K562 (cell line): Measurements from ENCODE around the gene FST. TPM values are rescaled to one million over a fixed set of nuclear protein-coding genes. Genes with fewer than 3 reads are reported as not detected.
A peak's percentile ranks its signal among the peaks of the same experiment; 100 is the strongest.

Source experiments
- CAMTA2 ChIP-seq: fragments of 250-450 bp; sonication (Bioruptor Pico); conservative IDR thresholded peaks from 2 replicates; pipeline ENCODE4 v1.5.1; 2022
- CCAR2 ChIP-seq: fragments of 200-400 bp; formaldehyde crosslinking; IDR thresholded peaks from 2 replicates; pipeline ENCODE4 v1.6.1; 2017; ENCODE audit warnings: mild to moderate bottlenecking, low read depth, low read length
- CEBPG ChIP-seq, 3 experiments: fragments of 200-800 bp in 1 of 3; sonication (Bioruptor generic) in 1 of 3; sonication (generic) in 1 of 3; formaldehyde crosslinking in 1 of 3; IDR thresholded peaks in 2 of 3; conservative IDR thresholded peaks in 1 of 3; 2 replicates each; pipeline versions ENCODE4 v1.6.1 to v1.8.0; 2016 to 2022; ENCODE audit warnings: missing compliant biosample characterization in 2 of 3, missing genetic modification characterization in 2 of 3, mild to moderate bottlenecking in 1 of 3, missing genetic modification reagents in 1 of 3
- CHD4 ChIP-seq: fragments of 200-600 bp; sonication (generic); IDR thresholded peaks from 3 replicates; pipeline ENCODE4 v1.6.1; 2012; ENCODE audit warnings: low read depth, mild to moderate bottlenecking, mixed read lengths, low read length, inconsistent platforms; ENCODE audit not compliant: insufficient read depth, insufficient replicate concordance, poor library complexity, severe bottlenecking
- CXXC5 ChIP-seq: fragments of 250-450 bp; sonication (Bioruptor Pico); IDR thresholded peaks from 2 replicates; pipeline ENCODE4 v1.8.0; 2022; ENCODE audit warnings: inconsistent platforms, mild to moderate bottlenecking, moderate library complexity
- ETV6 ChIP-seq, 3 experiments: fragments of 150-350 bp in 1 of 3; sonication (generic) in 1 of 3; formaldehyde crosslinking in 1 of 3; IDR thresholded peaks; 2 replicates each; pipeline versions ENCODE4 v1.6.1 to v1.8.0; 2014 to 2022; ENCODE audit warnings: borderline replicate concordance in 2 of 3, low read depth in 2 of 3, antibody characterized with exemption in 1 of 3, low read length in 1 of 3, mild to moderate bottlenecking in 1 of 3, missing genetic modification reagents in 1 of 3
- EZH2 ChIP-seq: IDR thresholded peaks from 2 replicates; pipeline ENCODE4 v1.6.1; 2012; ENCODE audit warnings: low read depth, mild to moderate bottlenecking, inconsistent platforms, low read length, borderline replicate concordance
- HIVEP1 ChIP-seq: fragments of 250-450 bp; sonication (Bioruptor Pico); IDR thresholded peaks from 2 replicates; pipeline ENCODE4 v1.4.0; 2020; ENCODE audit warnings: mild to moderate bottlenecking
- JUND ChIP-seq, 2 experiments: IDR thresholded peaks; 2 replicates in 1 of 2; 3 replicates in 1 of 2; pipeline ENCODE4 v1.6.1; 2011; ENCODE audit warnings: borderline replicate concordance in 2 of 2, low read depth in 2 of 2, low read length in 2 of 2, improper control_type of control experiment in 1 of 2, missing biosample characterization in 1 of 2, missing genetic modification characterization in 1 of 2, missing genetic modification reagents in 1 of 2
- KAT8 ChIP-seq: fragments of 450-650 bp; IDR thresholded peaks from 2 replicates; pipeline ENCODE4 v1.6.1; 2016; ENCODE audit warnings: low read depth, mild to moderate bottlenecking
- KDM5B ChIP-seq: fragments of 200-600 bp; sonication (generic); IDR thresholded peaks from 2 replicates; pipeline ENCODE4 v1.6.1; 2012; ENCODE audit warnings: low read depth, mild to moderate bottlenecking, moderate library complexity, low read length, control low read depth, inconsistent platforms; ENCODE audit not compliant: insufficient replicate concordance
- MAFG ChIP-seq: fragments of 450-650 bp; conservative IDR thresholded peaks from 2 replicates; pipeline ENCODE4 v1.6.1; 2016; ENCODE audit warnings: missing genetic modification characterization, missing compliant biosample characterization
- MECOM ChIP-seq: fragments of 250-450 bp; sonication (Bioruptor Pico); IDR thresholded peaks from 2 replicates; pipeline ENCODE4 v1.8.0; 2022; ENCODE audit warnings: inconsistent platforms
- NR4A1 ChIP-seq, 2 experiments: fragments of 250-450 bp in 1 of 2; fragments of 450-650 bp in 1 of 2; sonication (Bioruptor Pico) in 1 of 2; IDR thresholded peaks; 2 replicates each; pipeline versions ENCODE4 v1.4.0 to v1.6.1; 2016 to 2020; ENCODE audit warnings: mild to moderate bottlenecking in 2 of 2, missing compliant biosample characterization in 1 of 2, missing genetic modification characterization in 1 of 2, moderate library complexity in 1 of 2
- SAFB ChIP-seq: fragments of 200-400 bp; formaldehyde crosslinking; IDR thresholded peaks from 2 replicates; pipeline ENCODE4 v1.6.1; 2017; ENCODE audit warnings: low read depth, low read length, borderline replicate concordance
- SMAD4 ChIP-seq: fragments of 250-450 bp; sonication (Bioruptor Pico); conservative IDR thresholded peaks from 2 replicates; pipeline ENCODE4 v1.8.0; 2021; ENCODE audit warnings: inconsistent platforms, mild to moderate bottlenecking, moderate library complexity
- TARDBP ChIP-seq: fragments of 450-650 bp; IDR thresholded peaks from 2 replicates; pipeline ENCODE4 v1.6.1; 2016
- TOE1 ChIP-seq, 2 experiments: fragments of 450-650 bp in 1 of 2; sonication (generic) in 1 of 2; formaldehyde crosslinking in 1 of 2; IDR thresholded peaks; 2 replicates each; pipeline versions ENCODE4 v1.7.1 to v1.8.0; 2016 to 2022; ENCODE audit warnings: borderline replicate concordance in 2 of 2, mild to moderate bottlenecking in 2 of 2, antibody characterized with exemption in 1 of 2, inconsistent platforms in 1 of 2, low read depth in 1 of 2, missing genetic modification reagents in 1 of 2, moderate library complexity in 1 of 2
- ZKSCAN3 ChIP-seq: fragments of 250-450 bp; sonication (Bioruptor Pico); IDR thresholded peaks from 2 replicates; pipeline ENCODE4 v1.4.0; 2020
- ZKSCAN8 ChIP-seq: fragments of 200-800 bp; sonication (Bioruptor generic); IDR thresholded peaks from 2 replicates; pipeline ENCODE4 v1.6.1; 2016; ENCODE audit warnings: missing genetic modification characterization, missing compliant biosample characterization
- ZNF146 ChIP-seq: IDR thresholded peaks from one replicate; pipeline ENCODE4 v1.6.1; 2018; ENCODE audit warnings: missing compliant biosample characterization; ENCODE audit not compliant: unreplicated experiment
- ZNF41 ChIP-seq: fragments of 250-450 bp; sonication (Bioruptor Pico); conservative IDR thresholded peaks from 2 replicates; pipeline ENCODE4 v1.4.0; 2020; ENCODE audit warnings: mild to moderate bottlenecking
- ZNF431 ChIP-seq: sonication (generic); formaldehyde crosslinking; IDR thresholded peaks from 2 replicates; pipeline ENCODE4 v1.8.0; 2022; ENCODE audit warnings: mild to moderate bottlenecking, missing genetic modification reagents
- polyA plus RNA-seq, 8 experiments: library from polyadenylated mRNA; depleted of rRNA in 4 of 8; stranded (reverse) in 5 of 8; unstranded in 3 of 8; fragments of >200 nt; fragmentation: Nextera tagmentation in 2 of 8; fragmentation: Illumina TruSeq in 1 of 8; extraction: Ambion mirVana in 2 of 8; extraction: Trizol in 1 of 8; gene quantifications; 2 replicates each; pipeline versions ENCODE4 v1.2.1 to v1.2.3, GENCODE V29; 2011 to 2014; ENCODE audit warnings: inconsistent platforms in 1 of 8, missing spikeins in 1 of 8
- total RNA-seq, 7 experiments: library from RNA; depleted of rRNA in 6 of 7; stranded (reverse); fragments of >200 nt in 6 of 7; fragmentation: Illumina TruSeq in 2 of 7; extraction: Trizol in 2 of 7; gene quantifications; 2 replicates each; pipeline versions ENCODE4 v1.2.1 to v1.2.3, GENCODE V29; 2011 to 2021; ENCODE audit warnings: low replicate concordance in 1 of 7
- TF ChIP-seq, protein P1 (sequence below): fragments of 450-650 bp; IDR thresholded peaks from 2 replicates; pipeline ENCODE4 v1.6.1; 2016; ENCODE audit warnings: low read depth, mild to moderate bottlenecking, moderate library complexity
- TF ChIP-seq, protein P2 (sequence below): fragments of 450-650 bp; formaldehyde crosslinking; IDR thresholded peaks from 2 replicates; pipeline ENCODE4 v1.4.0; 2020; ENCODE audit warnings: mild to moderate bottlenecking

FST gene
- total and polyA plus RNA-seq, 9 of the 15 experiments (the other 6 are each of a cell fraction or from before 2014, with no cell fraction given): 0.03 to 0.27 TPM; not detected in 7

GRCh38 chr5:53481887-53482716, 1.7 kb downstream of the FST start (continued):
- TF ChIP-seq JUND (IDR thresholded peaks at IDR 0.05; ENCODE audit: borderline replicate concordance, low read depth, low read length) (no peak), JUND (tag; IDR thresholded peaks at IDR 0.05; ENCODE audit: borderline replicate concordance, low read depth, low read length) (no peak), HIVEP1 (CRISPR knock-in tag) (no peak), KAT8 (no peak), TARDBP (no peak), SAFB (no peak), ZNF431 (CRISPR knock-in tag) (no peak), ZNF41 (CRISPR knock-in tag) (no peak), CAMTA2 (CRISPR knock-in tag) (no peak), MAFG (tag) (no peak), SMAD4 (CRISPR knock-in tag) (no peak), NR4A1 (CRISPR knock-in tag; IDR thresholded peaks at IDR 0.05) (no peak), NR4A1 (tag; IDR thresholded peaks at IDR 0.05) (no peak), MECOM (no peak), ZKSCAN3 (CRISPR knock-in tag) (no peak), KDM5B (no peak), CCAR2 (no peak), EZH2 (0 out of 2 replicates have a peak, but pooled peaks have one; percentile 67), CXXC5 (CRISPR knock-in tag) (peak; percentile 30; the same call in 1 of the 2 replicates), CEBPG (CRISPR knock-in tag; IDR thresholded peaks at IDR 0.05) (peak; percentile 69), CEBPG (tag; conservative IDR thresholded peaks at IDR 0.05 in 1 of 2, IDR thresholded peaks at IDR 0.05 in 1 of 2) (peak; percentile 58 to 87; a peak in 3 of 4 replicates), TOE1 (IDR thresholded peaks at IDR 0.05; ENCODE audit: borderline replicate concordance) (no peak), TOE1 (CRISPR knock-in tag; IDR thresholded peaks at IDR 0.05; ENCODE audit: borderline replicate concordance, low read depth) (no peak), ZKSCAN8 (no peak), ETV6 (IDR thresholded peaks at IDR 0.05; ENCODE audit: borderline replicate concordance in 1 of 2, low read depth in 2 of 2, low read length in 1 of 2) (no peak), ETV6 (CRISPR knock-in tag; IDR thresholded peaks at IDR 0.05; ENCODE audit: borderline replicate concordance) (no peak), ZNF146 (no peak), CHD4 (no peak)
- TF ChIP-seq, protein P1, sequence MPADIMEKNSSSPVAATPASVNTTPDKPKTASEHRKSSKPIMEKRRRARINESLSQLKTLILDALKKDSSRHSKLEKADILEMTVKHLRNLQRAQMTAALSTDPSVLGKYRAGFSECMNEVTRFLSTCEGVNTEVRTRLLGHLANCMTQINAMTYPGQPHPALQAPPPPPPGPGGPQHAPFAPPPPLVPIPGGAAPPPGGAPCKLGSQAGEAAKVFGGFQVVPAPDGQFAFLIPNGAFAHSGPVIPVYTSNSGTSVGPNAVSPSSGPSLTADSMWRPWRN: no peak
- TF ChIP-seq, protein P2, sequence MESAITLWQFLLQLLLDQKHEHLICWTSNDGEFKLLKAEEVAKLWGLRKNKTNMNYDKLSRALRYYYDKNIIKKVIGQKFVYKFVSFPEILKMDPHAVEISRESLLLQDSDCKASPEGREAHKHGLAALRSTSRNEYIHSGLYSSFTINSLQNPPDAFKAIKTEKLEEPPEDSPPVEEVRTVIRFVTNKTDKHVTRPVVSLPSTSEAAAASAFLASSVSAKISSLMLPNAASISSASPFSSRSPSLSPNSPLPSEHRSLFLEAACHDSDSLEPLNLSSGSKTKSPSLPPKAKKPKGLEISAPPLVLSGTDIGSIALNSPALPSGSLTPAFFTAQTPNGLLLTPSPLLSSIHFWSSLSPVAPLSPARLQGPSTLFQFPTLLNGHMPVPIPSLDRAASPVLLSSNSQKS (CRISPR knock-in tag): no peak
